Upper lobe of right lung (tissue), 1 donor: ENCODE data around the gene P2RX3. TPM values are rescaled to one million over a fixed set of nuclear protein-coding genes. Genes with fewer than 3 reads are reported as not detected.

Source experiments
- ATAC-seq: fragments of 200-7000 bp; cut with Tn5 transposase; one replicate; pipeline ENCODE4 v1.9.1; 2020; ENCODE audit warnings: mild to moderate bottlenecking, moderate library complexity
- DNase-seq: peaks from one replicate; pipeline ENCODE4 v3.0.0-alpha.2; 2020
- H3K27ac ChIP-seq: fragments of 200-600 bp; one replicate; pipeline ENCODE4 v1.8.0; 2022
- H3K27me3 ChIP-seq: fragments of 200-600 bp; one replicate; pipeline ENCODE4 v1.8.0; 2022; ENCODE audit warnings: mild to moderate bottlenecking
- H3K36me3 ChIP-seq: fragments of 200-600 bp; one replicate; pipeline ENCODE4 v1.8.0; 2022
- H3K4me1 ChIP-seq: fragments of 200-600 bp; one replicate; pipeline ENCODE4 v1.8.0; 2022
- H3K4me3 ChIP-seq: fragments of 200-600 bp; one replicate; pipeline ENCODE4 v1.8.0; 2022; ENCODE audit warnings: mild to moderate bottlenecking
- H3K9me3 ChIP-seq: fragments of 200-600 bp; one replicate; pipeline ENCODE4 v1.8.0; 2022
- intact Hi-C: fragments of 100-400 bp; cut with DNase I; formaldehyde crosslinking; loops from one replicate; pipeline ENCODE4 v1.11.0; 2022
- total RNA-seq: library from RNA; stranded (reverse); fragmentation: NEBNext Ultra II Directional; extraction: Animal tissue kit (Norgen Biotek cat#: 25700); gene quantifications from one replicate; pipeline ENCODE4 v1.2.1, GENCODE V29; 2021
- TF ChIP-seq, protein P1 (sequence below): fragments of 200-600 bp; IDR thresholded peaks from one replicate; pipeline ENCODE4 v1.8.0; 2022; ENCODE audit warnings: antibody characterized with exemption
- donor health status: DM: no; HTN: yes; CAD: no; lungs with severe emphysema.

The P2RX3 gene
- total RNA-seq, 1 donor from 2014 or later, result not detected

DNA sequence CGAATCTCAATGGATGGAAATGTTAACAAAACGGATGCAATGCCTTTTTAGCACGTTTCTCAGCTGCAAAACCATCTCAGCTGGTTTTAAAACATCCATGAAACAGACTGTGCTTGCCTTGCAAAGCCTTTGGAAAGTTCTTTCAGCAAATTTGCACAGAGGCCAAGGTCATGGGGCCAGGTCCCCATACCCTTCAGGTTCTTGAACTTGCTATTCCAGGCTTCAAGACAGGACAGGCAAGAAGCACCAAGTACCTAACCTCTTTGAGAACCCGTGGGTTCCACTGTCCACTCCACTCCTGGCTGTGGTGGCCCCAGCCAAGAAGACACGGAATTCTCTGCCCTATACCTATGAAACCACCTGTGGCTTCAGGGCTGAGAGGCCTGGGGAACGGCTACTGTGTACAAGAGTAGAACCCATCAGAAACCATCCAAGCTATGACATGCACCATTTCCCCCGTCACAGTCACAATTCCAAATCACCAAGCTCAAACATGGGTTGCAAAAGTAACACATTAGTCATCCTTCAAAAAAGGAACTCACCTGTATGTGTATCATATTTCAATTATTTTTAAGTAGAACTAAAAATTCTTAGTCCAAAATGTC lies 30.4 kb upstream of the P2RX3 start:
- Histone ChIP-seq H3K36me3 (peaks cover 38% of the 10 kb centered on the region), H3K27me3 (no peaks in the 10 kb centered on the region), H3K4me3 (peak overlapping the region; percentile 5), H3K27ac (no peak overlapping the region), H3K4me1 (peaks cover 83% of the 10 kb centered on the region), H3K9me3 (no peaks in the 10 kb centered on the region)
- ATAC-seq (no peak), DNase-seq (peak; percentile 37)
- intact Hi-C loops, result no loop called here
- TF ChIP-seq, protein P1, sequence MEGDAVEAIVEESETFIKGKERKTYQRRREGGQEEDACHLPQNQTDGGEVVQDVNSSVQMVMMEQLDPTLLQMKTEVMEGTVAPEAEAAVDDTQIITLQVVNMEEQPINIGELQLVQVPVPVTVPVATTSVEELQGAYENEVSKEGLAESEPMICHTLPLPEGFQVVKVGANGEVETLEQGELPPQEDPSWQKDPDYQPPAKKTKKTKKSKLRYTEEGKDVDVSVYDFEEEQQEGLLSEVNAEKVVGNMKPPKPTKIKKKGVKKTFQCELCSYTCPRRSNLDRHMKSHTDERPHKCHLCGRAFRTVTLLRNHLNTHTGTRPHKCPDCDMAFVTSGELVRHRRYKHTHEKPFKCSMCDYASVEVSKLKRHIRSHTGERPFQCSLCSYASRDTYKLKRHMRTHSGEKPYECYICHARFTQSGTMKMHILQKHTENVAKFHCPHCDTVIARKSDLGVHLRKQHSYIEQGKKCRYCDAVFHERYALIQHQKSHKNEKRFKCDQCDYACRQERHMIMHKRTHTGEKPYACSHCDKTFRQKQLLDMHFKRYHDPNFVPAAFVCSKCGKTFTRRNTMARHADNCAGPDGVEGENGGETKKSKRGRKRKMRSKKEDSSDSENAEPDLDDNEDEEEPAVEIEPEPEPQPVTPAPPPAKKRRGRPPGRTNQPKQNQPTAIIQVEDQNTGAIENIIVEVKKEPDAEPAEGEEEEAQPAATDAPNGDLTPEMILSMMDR, result no peak

DNA sequence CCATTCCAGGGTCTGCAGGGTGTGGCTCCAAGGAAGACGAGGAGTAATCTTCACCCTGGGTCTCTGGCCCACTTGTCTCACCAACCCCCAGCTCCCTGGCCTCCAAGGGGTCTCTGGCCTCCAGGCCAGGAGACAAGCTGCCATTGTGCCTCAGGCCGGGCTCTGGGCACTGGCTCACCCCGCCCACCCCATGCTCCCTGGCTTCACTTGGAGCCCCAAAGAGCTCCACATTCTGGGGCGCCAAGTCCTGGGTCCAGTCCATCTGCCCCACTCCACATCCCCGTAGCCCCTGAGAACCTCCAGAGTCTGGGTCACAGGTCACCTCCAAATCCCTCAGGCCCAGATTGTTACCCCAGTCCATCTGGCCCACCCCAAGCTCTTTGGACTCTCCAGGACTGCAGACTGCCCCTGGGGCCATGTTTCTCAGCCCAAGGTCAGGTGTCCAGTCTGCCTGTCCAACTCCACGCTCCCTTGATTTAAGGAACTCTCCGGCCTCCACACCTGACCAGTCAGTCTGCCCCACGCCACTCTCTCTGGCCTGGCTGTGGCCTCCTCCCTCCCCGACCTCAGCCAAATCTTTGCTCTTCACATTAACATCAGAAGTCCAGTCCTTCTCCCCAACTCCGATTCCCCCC lies 29.6 kb upstream of the P2RX3 start:
- no peak for ATAC-seq
- Histone ChIP-seq H3K4me1 (peaks cover 83% of the 10 kb centered on the region), H3K27ac (peak overlapping the region; percentile 11), H3K27me3 (no peaks in the 10 kb centered on the region), H3K9me3 (no peaks in the 10 kb centered on the region), H3K36me3 (peaks cover 38% of the 10 kb centered on the region), H3K4me3 (no peak overlapping the region)
- DNase-seq, result peak; percentile 48
- TF ChIP-seq, protein P1, result no peak
- intact Hi-C loops, result no loop called here

DNA sequence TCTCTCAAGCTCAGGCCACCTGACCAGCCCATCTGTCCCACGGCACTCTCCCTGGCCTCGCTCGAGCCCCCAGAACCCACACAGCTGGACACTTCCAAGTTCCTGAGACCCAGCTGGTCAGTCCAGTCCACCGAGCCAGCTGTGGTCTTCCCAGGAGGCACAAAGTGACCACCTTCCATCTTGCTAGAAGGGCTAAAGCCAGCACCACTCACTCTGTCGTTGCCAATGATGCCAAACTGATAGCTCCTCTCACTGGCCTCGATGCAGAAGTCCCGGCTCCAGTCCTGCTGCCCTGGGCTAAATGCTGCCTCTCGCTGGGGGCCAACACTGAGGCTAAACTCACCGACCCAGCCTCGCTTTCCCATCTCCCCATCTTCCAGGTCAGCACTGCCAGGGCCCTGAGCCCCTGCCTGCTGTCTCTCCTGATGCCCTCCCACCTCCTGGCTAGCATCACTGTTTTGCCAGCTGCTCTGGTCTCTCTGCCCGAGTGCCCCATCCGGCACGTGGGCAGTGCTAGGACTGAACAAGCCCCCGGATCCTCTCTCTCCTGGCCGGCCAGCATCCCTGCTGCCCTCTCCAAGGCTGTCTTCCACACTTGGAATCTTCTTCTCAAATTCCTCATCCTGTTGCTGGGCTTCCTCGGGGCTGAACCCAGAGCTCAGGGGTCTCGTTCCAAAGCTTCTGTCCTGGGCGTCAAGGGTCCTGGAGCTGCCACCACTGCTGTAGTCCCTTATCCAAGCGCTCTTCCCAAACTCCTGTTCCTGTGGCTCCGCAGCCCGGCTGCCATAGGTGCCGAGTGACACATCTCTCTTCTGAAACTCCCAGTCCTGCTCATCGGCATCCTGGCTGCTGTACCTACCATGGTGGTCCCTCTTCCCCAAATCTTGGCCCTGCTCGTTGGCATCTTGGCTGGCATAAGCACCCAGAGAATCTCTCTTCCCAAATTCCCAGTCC lies 28.8 kb upstream of the P2RX3 start:
- H3K27ac ChIP-seq, result peak overlapping the region; percentile 6
- peak; percentile 53 for DNase-seq
- no peaks in the 10 kb centered on the region for H3K9me3 ChIP-seq
- peaks cover 79% of the 10 kb centered on the region for H3K4me1 ChIP-seq
- H3K36me3 ChIP-seq, result peaks cover 46% of the 10 kb centered on the region
- no peak for ATAC-seq
- H3K27me3 ChIP-seq, result no peaks in the 10 kb centered on the region
- TF ChIP-seq, protein P1, result no peak
- intact Hi-C loops, result no loop called here
- H3K4me3 ChIP-seq, result no peak overlapping the region

DNA sequence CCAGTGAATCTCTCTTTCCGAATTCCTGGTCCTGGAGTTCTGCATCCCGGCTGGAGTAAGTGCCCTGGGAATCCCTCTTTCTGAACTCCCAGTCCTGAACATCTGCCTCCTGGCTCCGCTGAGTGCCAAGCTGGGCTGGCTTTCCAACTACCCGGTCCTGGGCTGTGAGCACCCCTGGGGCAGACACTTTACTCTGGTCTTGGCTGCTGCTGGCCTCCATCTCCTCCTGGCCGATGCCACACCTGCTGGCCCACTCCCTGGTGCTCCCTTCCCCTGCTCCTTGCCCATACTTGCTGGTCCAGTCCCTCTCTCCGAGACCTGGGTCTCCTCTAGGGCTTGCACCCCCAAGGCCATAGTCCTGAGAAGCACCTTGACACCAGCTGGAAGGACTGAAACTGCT lies 28.1 kb upstream of the P2RX3 start:
- TF ChIP-seq, protein P1, result no peak
- peaks cover 53% of the 10 kb centered on the region for H3K36me3 ChIP-seq
- intact Hi-C loops, result no loop called here
- H3K4me1 ChIP-seq, result peaks cover 74% of the 10 kb centered on the region
- peak overlapping the region; percentile 51 for H3K4me3 ChIP-seq
- DNase-seq (peak; percentile 60), ATAC-seq (no peak)
- no peaks in the 10 kb centered on the region for H3K27me3 ChIP-seq
- no peaks in the 10 kb centered on the region for H3K9me3 ChIP-seq
- peak overlapping the region; percentile 78 for H3K27ac ChIP-seq

DNA sequence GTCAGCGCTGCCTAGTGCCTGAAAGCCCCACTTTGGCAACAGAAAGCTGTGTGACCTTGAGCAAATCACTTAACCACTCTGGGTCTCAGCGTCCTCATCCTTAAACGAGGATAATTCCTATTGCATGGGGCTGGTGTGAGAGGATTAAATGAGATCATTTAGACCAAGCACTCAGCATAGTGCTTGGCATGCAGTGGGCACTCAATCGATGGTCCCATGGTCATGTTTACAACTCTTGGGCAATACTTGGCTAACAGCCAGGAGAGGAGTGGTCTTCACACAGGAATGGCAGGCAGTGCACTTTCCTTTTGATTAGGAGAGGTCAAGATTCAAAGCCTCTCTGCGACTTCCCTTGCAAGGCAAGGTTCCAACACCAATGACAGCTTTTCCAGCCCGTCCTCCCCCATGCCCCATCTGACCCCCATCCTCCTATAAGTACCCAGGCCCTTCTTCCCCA lies 27.5 kb upstream of the P2RX3 start:
- peaks cover 56% of the 10 kb centered on the region for H3K36me3 ChIP-seq
- peak overlapping the region; percentile 51 for H3K4me3 ChIP-seq
- H3K27me3 ChIP-seq, result no peaks in the 10 kb centered on the region
- H3K9me3 ChIP-seq, result no peaks in the 10 kb centered on the region
- intact Hi-C loops, result no loop called here
- TF ChIP-seq, protein P1, result no peak
- peak overlapping the region; percentile 78 for H3K27ac ChIP-seq
- H3K4me1 ChIP-seq, result peaks cover 74% of the 10 kb centered on the region
- ATAC-seq (peak; percentile 1), DNase-seq (no peak)
